Gastrocnemius medialis (tissue), 4 donors: ENCODE data around the gene ARMS2.

Source experiments
- CTCF ChIP-seq, 5 experiments: fragments of 450-650 bp in 3 of 5; fragments of 200-600 bp in 2 of 5; sonication (generic) in 2 of 5; IDR thresholded peaks in 4 of 5; conservative IDR thresholded peaks in 1 of 5; 1 replicate in 4 of 5; 2 replicates in 1 of 5; pipeline ENCODE4 v1.5.1; 2016 to 2019; ENCODE audit warnings: antibody characterized with exemption in 5 of 5, mild to moderate bottlenecking in 3 of 5, moderate library complexity in 3 of 5
- POLR2A ChIP-seq, 2 donors: fragments of 450-650 bp; IDR thresholded peaks; one replicate each; pipeline ENCODE4 v1.6.1; 2017; ENCODE audit warnings: antibody characterized with exemption in 2 of 2, mild to moderate bottlenecking in 2 of 2, moderate library complexity in 2 of 2

GRCh38 chr10:122468307-122468925, 14.0 kb downstream of the ARMS2 start:
- TF ChIP-seq CTCF (IDR thresholded peaks at IDR 0.05 in 4 of 5, conservative IDR thresholded peaks at IDR 0.05 in 1 of 5): no peak
- no peak for TF ChIP-seq POLR2A (IDR thresholded peaks at IDR 0.05)
